Karpas-422 (cell line): ENCODE data around the gene VWC2L. TPM values are rescaled to one million over a fixed set of nuclear protein-coding genes. Genes with fewer than 3 reads are reported as not detected.

ENCODE experiments used
- DNase-seq: peaks from one replicate; pipeline ENCODE4 v3.0.0-alpha.2; 2015
- H2AFZ ChIP-seq: fragments of 200-600 bp; sonication (generic); 2 replicates; pipeline ENCODE4 v1.6.1; 2014; ENCODE audit warnings: antibody characterized with exemption, low read length, mixed read lengths
- H3K27ac ChIP-seq: fragments of 200-600 bp; sonication (generic); 2 replicates; pipeline ENCODE4 v1.5.1; 2014; ENCODE audit warnings: mild to moderate bottlenecking, low read length, moderate library complexity
- H3K27me3 ChIP-seq: fragments of 200-600 bp; sonication (generic); 2 replicates; pipeline ENCODE4 v1.6.1; 2014; ENCODE audit warnings: low read length, mixed read lengths
- H3K36me3 ChIP-seq: fragments of 200-600 bp; sonication (generic); 2 replicates; pipeline ENCODE4 v1.6.1; 2014; ENCODE audit warnings: low read length, mixed read lengths; ENCODE audit not compliant: insufficient read depth
- H3K4me1 ChIP-seq: fragments of 200-600 bp; sonication (generic); 2 replicates; pipeline ENCODE4 v1.6.1; 2014; ENCODE audit warnings: mild to moderate bottlenecking, low read length, mixed read lengths
- H3K4me2 ChIP-seq: fragments of 200-600 bp; sonication (generic); 2 replicates; pipeline ENCODE4 v1.6.1; 2014; ENCODE audit warnings: low read length, low read depth, mild to moderate bottlenecking; ENCODE audit not compliant: poor library complexity, severe bottlenecking
- H3K4me3 ChIP-seq: fragments of 200-600 bp; sonication (generic); 2 replicates; pipeline ENCODE4 v1.5.1; 2014; ENCODE audit warnings: mild to moderate bottlenecking, antibody characterized with exemption, low read length, mixed read lengths
- H3K79me2 ChIP-seq: fragments of 200-600 bp; sonication (generic); 2 replicates; pipeline ENCODE4 v1.6.1; 2014; ENCODE audit warnings: mild to moderate bottlenecking, low read length, mixed read lengths
- H3K9ac ChIP-seq: fragments of 200-600 bp; sonication (generic); 2 replicates; pipeline ENCODE4 v1.6.0; 2014; ENCODE audit warnings: low read length
- H3K9me2 ChIP-seq: fragments of 200-600 bp; sonication (generic), shearing (Covaris generic); replicated peaks from 2 replicates; pipeline ENCODE4 v1.6.0; 2014; ENCODE audit warnings: mild to moderate bottlenecking, low read length, moderate library complexity; ENCODE audit not compliant: insufficient read depth
- H3K9me3 ChIP-seq: fragments of 300-700, 200-600 bp; sonication (generic); 2 replicates; pipeline ENCODE4 v1.6.1; 2014; ENCODE audit warnings: low read length, mixed read lengths
- H4K20me1 ChIP-seq: fragments of 200-600 bp; sonication (generic); 2 replicates; pipeline ENCODE4 v1.6.1; 2014; ENCODE audit warnings: mild to moderate bottlenecking, antibody characterized with exemption, low read length, low read depth; ENCODE audit not compliant: insufficient read depth
- total RNA-seq: library from RNA; depleted of rRNA; stranded (reverse); fragments of >200 nt; shearing (Covaris generic); gene quantifications from 2 replicates; pipeline ENCODE4 v1.2.3, GENCODE V29; 2014; ENCODE audit warnings: low replicate concordance

The VWC2L gene
- total RNA-seq, 1 experiment from 2014 or later, result not detected

DNA sequence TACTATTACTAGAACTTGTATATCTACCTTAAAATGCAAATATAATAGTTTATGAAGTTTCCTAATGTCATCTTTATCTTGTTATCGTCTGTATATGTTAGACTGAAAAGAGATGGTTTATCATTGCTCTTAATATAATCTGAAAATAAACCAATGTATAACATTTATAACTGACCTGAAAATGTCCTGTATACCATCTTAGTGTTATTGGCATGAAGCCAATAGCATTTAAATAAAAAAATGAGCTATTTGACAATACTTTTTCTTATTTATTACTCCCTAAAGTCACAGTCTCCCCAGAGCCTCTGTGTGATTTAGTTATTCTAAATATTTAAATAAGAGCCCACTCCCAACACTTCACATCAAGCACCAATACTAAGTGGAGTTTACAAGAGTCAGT, 1.8 kb downstream of the VWC2L start:
- Histone ChIP-seq H2AFZ (no peak overlapping the region), H4K20me1 (no peaks in the 10 kb centered on the region), H3K4me2 (no peak overlapping the region), H3K27me3 (no peaks in the 10 kb centered on the region), H3K4me1 (no peaks in the 10 kb centered on the region), H3K9me3 (peaks cover 6% of the 10 kb centered on the region), H3K9ac (no peak overlapping the region), H3K36me3 (no peaks in the 10 kb centered on the region), H3K9me2 (no peaks in the 10 kb centered on the region), H3K4me3 (no peak overlapping the region), H3K27ac (no peak overlapping the region), H3K79me2 (no peaks in the 10 kb centered on the region)
- DNase-seq, result no peak

DNA sequence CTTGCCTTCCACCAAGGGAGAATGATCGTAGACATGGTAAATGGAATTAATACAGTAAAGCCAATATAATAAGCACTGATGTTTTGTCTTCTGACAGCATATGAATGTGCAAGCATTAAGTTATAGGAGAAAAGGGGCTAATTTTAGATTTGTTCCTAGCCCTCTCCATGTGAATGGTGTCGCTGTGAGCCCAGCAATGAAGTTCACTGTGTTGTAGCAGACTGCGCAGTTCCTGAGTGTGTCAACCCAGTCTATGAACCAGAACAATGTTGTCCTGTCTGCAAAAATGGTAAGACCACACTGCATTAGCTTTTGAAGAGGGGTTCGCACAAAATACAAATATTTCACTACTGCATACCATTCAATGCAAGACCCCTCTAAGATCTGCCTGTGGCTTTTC, 25.6 kb downstream of the VWC2L start:
- H4K20me1 ChIP-seq, result no peaks in the 10 kb centered on the region
- no peak overlapping the region for H3K4me2 ChIP-seq
- H3K27ac ChIP-seq, result no peak overlapping the region
- H3K79me2 ChIP-seq, result no peaks in the 10 kb centered on the region
- H3K9me3 ChIP-seq, result no peaks in the 10 kb centered on the region
- no peak for DNase-seq
- H3K4me1 ChIP-seq, result no peaks in the 10 kb centered on the region
- H3K27me3 ChIP-seq, result no peaks in the 10 kb centered on the region
- no peak overlapping the region for H3K4me3 ChIP-seq
- no peaks in the 10 kb centered on the region for H3K36me3 ChIP-seq
- H2AFZ ChIP-seq, result no peak overlapping the region
- H3K9ac ChIP-seq, result no peak overlapping the region
- no peaks in the 10 kb centered on the region for H3K9me2 ChIP-seq

DNA sequence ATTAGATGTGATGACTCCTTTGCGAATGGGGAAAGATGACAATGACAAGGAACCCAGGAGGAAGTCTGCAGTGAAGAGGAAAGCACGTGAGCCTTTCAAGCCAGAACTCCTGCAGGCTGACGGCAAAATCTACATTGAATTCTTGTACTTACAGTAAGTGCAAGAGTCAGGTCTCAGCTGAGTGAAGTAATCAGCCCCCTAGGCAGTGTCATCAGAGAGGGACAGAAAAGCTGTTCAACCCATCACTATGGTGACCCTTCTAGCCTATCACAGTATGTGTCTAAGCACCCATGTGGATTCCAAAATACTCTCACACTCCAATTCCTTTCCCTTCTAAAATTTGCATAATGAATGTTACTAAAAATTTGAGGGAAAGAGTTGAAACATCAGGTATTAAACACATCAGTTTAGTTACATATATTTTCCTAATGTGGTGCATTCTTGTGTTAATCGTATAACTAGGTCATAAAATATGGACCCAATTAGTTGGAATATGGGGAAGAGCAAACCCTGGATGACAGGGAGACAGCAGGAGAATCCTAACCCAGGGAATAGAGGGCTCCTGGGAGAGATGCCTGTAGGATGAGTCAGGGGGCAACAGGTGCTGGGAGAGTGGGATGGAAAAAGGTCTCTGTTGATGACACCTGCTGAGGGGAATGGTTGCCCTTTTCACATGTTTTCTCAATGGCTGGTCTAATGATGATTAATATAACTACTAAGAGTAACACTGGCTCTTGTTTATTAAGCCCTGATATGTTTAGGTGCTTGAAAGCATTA, 39.5 kb downstream of the VWC2L start:
- H3K4me2 ChIP-seq, result no peak overlapping the region
- H4K20me1 ChIP-seq, result no peaks in the 10 kb centered on the region
- no peaks in the 10 kb centered on the region for H3K4me1 ChIP-seq
- H3K9me2 ChIP-seq, result no peaks in the 10 kb centered on the region
- H3K27ac ChIP-seq, result no peak overlapping the region
- DNase-seq, result no peak
- H3K9ac ChIP-seq, result no peak overlapping the region
- H3K27me3 ChIP-seq, result no peaks in the 10 kb centered on the region
- no peak overlapping the region for H2AFZ ChIP-seq
- H3K4me3 ChIP-seq, result no peak overlapping the region
- no peaks in the 10 kb centered on the region for H3K79me2 ChIP-seq
- H3K9me3 ChIP-seq, result no peaks in the 10 kb centered on the region
- no peaks in the 10 kb centered on the region for H3K36me3 ChIP-seq

DNA sequence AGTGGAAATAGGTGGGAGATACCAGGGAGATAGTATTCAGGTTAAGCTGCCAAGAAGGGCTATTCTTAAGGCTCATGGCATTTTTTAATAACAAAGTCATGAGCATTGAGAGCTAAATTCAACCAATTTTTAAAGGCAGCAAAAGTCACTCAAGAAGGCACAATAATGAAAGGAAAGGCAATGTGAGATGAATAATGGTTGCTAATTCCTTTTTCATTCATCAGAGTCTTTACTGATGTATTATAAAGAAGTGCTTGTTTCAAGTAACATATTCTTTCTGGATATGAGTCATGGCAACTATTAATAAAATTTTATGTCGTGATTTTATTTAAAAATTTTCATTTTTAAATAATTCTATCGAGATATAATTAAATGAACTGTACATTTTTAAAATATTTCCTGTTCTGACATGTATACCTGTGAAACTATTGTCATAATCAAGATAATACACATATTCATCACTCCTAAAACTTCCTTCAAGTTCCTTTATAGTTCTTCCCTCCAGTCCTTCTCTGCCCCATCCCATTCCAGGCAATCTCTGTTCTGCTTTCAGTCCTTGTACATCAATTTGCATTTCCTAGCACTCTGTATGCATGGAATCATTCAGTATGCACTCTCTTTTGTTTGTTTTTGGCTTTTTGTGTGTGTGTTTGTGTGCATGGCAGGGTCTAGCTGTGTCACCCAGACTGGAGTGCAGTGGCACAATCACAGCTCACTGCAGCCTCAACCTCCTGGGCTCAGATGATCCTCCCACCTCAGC, 40.8 kb downstream of the VWC2L start:
- Histone ChIP-seq H3K27ac (no peak overlapping the region), H3K9ac (no peak overlapping the region), H3K4me2 (no peak overlapping the region), H3K9me3 (no peaks in the 10 kb centered on the region), H3K4me1 (no peaks in the 10 kb centered on the region), H3K36me3 (no peaks in the 10 kb centered on the region), H2AFZ (no peak overlapping the region), H4K20me1 (no peaks in the 10 kb centered on the region), H3K9me2 (no peaks in the 10 kb centered on the region), H3K4me3 (no peak overlapping the region), H3K27me3 (no peaks in the 10 kb centered on the region), H3K79me2 (no peaks in the 10 kb centered on the region)
- no peak for DNase-seq

DNA sequence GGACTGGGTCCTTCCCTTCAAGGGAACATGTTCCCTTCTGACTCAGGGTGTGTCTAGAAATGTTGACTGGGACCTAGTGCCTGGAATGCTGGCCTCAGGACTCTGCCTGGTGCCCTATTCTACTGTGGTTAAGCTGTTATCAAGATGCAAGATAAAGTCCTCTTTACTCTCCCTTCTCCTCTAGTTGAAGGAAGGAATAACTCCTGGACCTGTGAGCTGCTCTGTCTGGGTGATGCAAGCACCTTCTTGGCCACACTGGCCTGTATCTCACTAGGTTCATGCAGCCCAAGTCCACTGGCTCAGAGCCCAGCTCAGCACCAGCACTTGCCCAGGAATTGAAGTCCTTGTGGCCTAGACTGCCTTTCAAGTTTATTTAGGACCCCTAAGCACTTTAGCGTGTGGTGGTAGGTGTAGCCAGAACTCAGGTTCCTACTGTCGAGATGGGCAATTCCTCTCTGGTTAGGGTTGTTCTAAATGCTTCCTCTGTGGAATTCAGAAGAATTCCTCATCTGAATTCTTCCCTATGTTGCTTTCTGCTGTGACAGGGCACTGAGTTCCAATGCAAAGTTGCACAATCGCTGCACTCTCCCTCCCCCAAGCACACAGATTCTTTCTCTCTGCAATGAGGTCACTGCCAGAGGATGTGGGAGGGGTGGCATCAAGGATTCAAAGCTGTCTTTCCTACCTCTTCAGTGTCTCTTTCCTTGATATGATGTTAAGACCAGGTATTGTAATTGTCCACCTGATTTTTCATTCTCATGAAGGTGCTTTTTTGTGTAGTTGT, 54.7 kb downstream of the VWC2L start:
- peaks cover 3% of the 10 kb centered on the region for H3K9me3 ChIP-seq
- no peak overlapping the region for H3K4me2 ChIP-seq
- H3K9ac ChIP-seq, result no peak overlapping the region
- H3K4me3 ChIP-seq, result no peak overlapping the region
- no peak overlapping the region for H3K27ac ChIP-seq
- no peaks in the 10 kb centered on the region for H3K4me1 ChIP-seq
- no peaks in the 10 kb centered on the region for H3K27me3 ChIP-seq
- H4K20me1 ChIP-seq, result no peaks in the 10 kb centered on the region
- no peaks in the 10 kb centered on the region for H3K79me2 ChIP-seq
- H3K9me2 ChIP-seq, result no peaks in the 10 kb centered on the region
- no peak for DNase-seq
- no peaks in the 10 kb centered on the region for H3K36me3 ChIP-seq
- no peak overlapping the region for H2AFZ ChIP-seq

DNA sequence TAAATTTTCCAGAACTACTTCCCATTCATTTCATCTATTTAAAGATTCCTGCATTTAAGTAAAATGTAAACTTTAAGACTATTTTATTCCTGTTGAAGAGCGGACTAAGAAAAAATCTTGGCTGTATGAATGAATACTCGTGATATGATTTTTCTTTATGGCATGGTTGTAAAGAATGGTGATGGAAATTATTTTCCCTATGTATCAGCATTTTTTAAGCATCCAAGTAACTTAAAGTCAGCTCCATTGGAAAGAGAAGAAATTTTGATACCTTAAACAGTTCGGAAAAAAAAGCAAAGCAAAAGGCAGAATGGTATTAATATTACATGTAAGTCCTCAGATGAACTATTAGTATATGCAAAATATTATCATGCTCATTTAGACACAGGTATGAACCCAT, 58.9 kb downstream of the VWC2L start:
- H3K4me3 ChIP-seq, result no peak overlapping the region
- no peaks in the 10 kb centered on the region; the same call in 1 of the 2 replicates for H3K9me3 ChIP-seq
- H3K4me1 ChIP-seq, result no peaks in the 10 kb centered on the region
- H3K79me2 ChIP-seq, result no peaks in the 10 kb centered on the region
- H3K4me2 ChIP-seq, result no peak overlapping the region
- H3K36me3 ChIP-seq, result no peaks in the 10 kb centered on the region
- no peaks in the 10 kb centered on the region for H3K27me3 ChIP-seq
- H3K9me2 ChIP-seq, result no peaks in the 10 kb centered on the region
- DNase-seq, result no peak
- H4K20me1 ChIP-seq, result no peaks in the 10 kb centered on the region
- H3K27ac ChIP-seq, result no peak overlapping the region
- no peak overlapping the region for H3K9ac ChIP-seq
- no peak overlapping the region for H2AFZ ChIP-seq

DNA sequence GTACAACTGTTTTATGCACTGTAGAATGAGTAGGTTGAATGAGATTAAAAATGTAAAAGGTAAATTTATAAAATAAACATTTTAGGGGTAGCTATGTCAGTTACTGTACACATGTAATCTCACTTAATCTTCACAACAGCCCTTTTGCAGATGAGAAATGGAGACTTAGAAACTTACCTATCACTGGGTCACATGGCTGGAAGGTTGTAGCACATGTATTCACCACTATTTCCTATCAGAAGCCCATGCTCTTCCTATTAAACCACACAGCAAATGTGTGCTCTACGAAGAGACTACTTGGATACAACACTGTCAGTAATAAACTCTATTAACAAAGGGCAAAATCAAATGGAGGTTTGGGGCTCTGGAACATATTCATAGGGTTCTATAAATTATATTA, 60.5 kb downstream of the VWC2L start:
- Histone ChIP-seq H2AFZ (no peak overlapping the region), H3K4me1 (no peaks in the 10 kb centered on the region), H3K9me2 (no peaks in the 10 kb centered on the region), H3K79me2 (no peaks in the 10 kb centered on the region), H3K9me3 (no peaks in the 10 kb centered on the region), H3K36me3 (no peaks in the 10 kb centered on the region), H4K20me1 (no peaks in the 10 kb centered on the region), H3K4me2 (no peak overlapping the region), H3K27me3 (no peaks in the 10 kb centered on the region), H3K27ac (no peak overlapping the region), H3K9ac (no peak overlapping the region), H3K4me3 (no peak overlapping the region)
- no peak for DNase-seq

DNA sequence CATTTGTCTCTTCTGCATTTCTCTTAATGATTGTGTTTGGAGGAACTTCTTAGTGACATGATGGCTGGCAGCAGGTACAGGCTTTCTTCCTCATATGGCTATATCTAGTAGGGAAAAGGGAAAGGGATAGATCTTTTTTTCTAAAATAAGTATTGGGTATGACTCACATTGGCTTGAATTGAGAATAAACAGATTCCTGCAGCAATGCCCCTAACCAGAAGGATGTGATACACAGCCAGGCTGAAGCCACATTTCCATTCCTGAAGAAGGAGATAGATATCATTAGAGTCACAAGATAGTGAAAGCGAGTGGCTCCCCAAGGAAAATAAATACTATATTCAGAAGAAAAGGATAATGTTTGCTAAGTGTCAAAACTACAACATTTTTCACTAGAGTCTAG, 61.1 kb downstream of the VWC2L start:
- no peak overlapping the region for H2AFZ ChIP-seq
- no peaks in the 10 kb centered on the region for H3K27me3 ChIP-seq
- DNase-seq, result no peak
- H3K36me3 ChIP-seq, result no peaks in the 10 kb centered on the region
- H3K9me2 ChIP-seq, result no peaks in the 10 kb centered on the region
- no peak overlapping the region for H3K4me3 ChIP-seq
- no peak overlapping the region for H3K4me2 ChIP-seq
- no peaks in the 10 kb centered on the region for H3K9me3 ChIP-seq
- H3K9ac ChIP-seq, result no peak overlapping the region
- no peaks in the 10 kb centered on the region for H3K79me2 ChIP-seq
- no peak overlapping the region for H3K27ac ChIP-seq
- H4K20me1 ChIP-seq, result no peaks in the 10 kb centered on the region
- H3K4me1 ChIP-seq, result no peaks in the 10 kb centered on the region
